Common myeloid progenitor, CD34-positive (primary cell): ENCODE results near the gene RHOC.

ENCODE experiments used
- CTCF ChIA-PET: fragments of 350-600 bp; sonication (Branson Sonifier 250); formaldehyde crosslinking; loops from one replicate; lab custom pipeline; 2021; ENCODE audit warnings: antibody characterized with exemption; lab: Charles Lee
- POLR2A ChIA-PET: fragments of 350-600 bp; sonication (Branson Sonifier 250); formaldehyde crosslinking; loops from one replicate; lab custom pipeline; 2021; ENCODE audit warnings: antibody characterized with exemption; lab: Charles Lee
- DNase-seq, 3 donors: peaks; one replicate each; pipeline versions ENCODE4 v3.0.0 to v3.0.0-alpha.2; 2013
- H3K27ac ChIP-seq, 2 experiments: 1 replicate in 1 of 2; 2 replicates in 1 of 2; pipeline ENCODE4 v1.7.0; 2013; ENCODE audit warnings: inconsistent platforms in 2 of 2, low read length in 2 of 2, mild to moderate bottlenecking in 2 of 2, low read depth in 1 of 2, moderate library complexity in 1 of 2; ENCODE audit not compliant: severe bottlenecking in 2 of 2, insufficient read depth in 1 of 2, poor library complexity in 1 of 2
- H3K27me3 ChIP-seq, 5 experiments: replicated peaks in 2 of 5; 1 replicate in 3 of 5; 2 replicates in 2 of 5; pipeline versions ENCODE4 v1.6.1 to v1.7.0; 2013; ENCODE audit warnings: low read length in 4 of 5, mild to moderate bottlenecking in 2 of 5, moderate library complexity in 2 of 5, inconsistent platforms in 1 of 5; ENCODE audit not compliant: insufficient read depth in 5 of 5, control insufficient read depth in 4 of 5
- H3K36me3 ChIP-seq, 4 experiments: 1 replicate in 2 of 4; 2 replicates in 2 of 4; pipeline versions ENCODE4 v1.6.1 to v1.7.0; 2013; ENCODE audit warnings: low read length in 3 of 4, control low read depth in 1 of 4, mild to moderate bottlenecking in 1 of 4; ENCODE audit not compliant: control insufficient read depth in 4 of 4, insufficient read depth in 4 of 4
- H3K4me1 ChIP-seq, 4 experiments: 1 replicate in 3 of 4; 2 replicates in 1 of 4; pipeline versions ENCODE4 v1.6.1 to v1.7.1; 2013; ENCODE audit warnings: low read length in 3 of 4, mild to moderate bottlenecking in 3 of 4, control low read depth in 1 of 4, inconsistent platforms in 1 of 4, moderate library complexity in 1 of 4; ENCODE audit not compliant: control insufficient read depth in 4 of 4, insufficient read depth in 4 of 4; ENCODE audit errors: control extremely low read depth in 1 of 4
- H3K4me3 ChIP-seq, 7 experiments: 1 replicate in 4 of 7; 2 replicates in 3 of 7; pipeline versions ENCODE4 v1.5.1 to v1.7.0; 2013; ENCODE audit warnings: mild to moderate bottlenecking in 7 of 7, low read length in 6 of 7, moderate library complexity in 6 of 7, inconsistent platforms in 2 of 7, low read depth in 2 of 7, control low read depth in 1 of 7; ENCODE audit not compliant: insufficient read depth in 4 of 7, control insufficient read depth in 1 of 7; ENCODE audit errors: extremely low read depth in 1 of 7
- H3K9me3 ChIP-seq, 5 experiments: 1 replicate in 4 of 5; 2 replicates in 1 of 5; pipeline versions ENCODE4 v1.6.1 to v1.7.1; 2013; ENCODE audit warnings: low read length in 4 of 5, mild to moderate bottlenecking in 2 of 5, inconsistent platforms in 1 of 5, low read depth in 1 of 5, moderate library complexity in 1 of 5; ENCODE audit not compliant: control insufficient read depth in 4 of 5, insufficient read depth in 2 of 5; ENCODE audit errors: control extremely low read depth in 1 of 5
- WGBS: methylation state at CpG from one replicate; pipeline ENCODE4 v1.1.5; 2013; ENCODE audit not compliant: insufficient coverage; 5-methylcytosine and 5-hydroxymethylcytosine counted together

The RHOC gene

GRCh38 chr1:112703706-112704105 lies 3.2 kb downstream of the RHOC start:
- H3K4me1 ChIP-seq: peaks cover 12 to 70% (median 63%) of the 10 kb centered on the region in 4 experiments
- no peak overlapping the region for H3K4me3 ChIP-seq
- no peak for DNase-seq
- H3K27me3 ChIP-seq: peaks cover 0 to 4% (median 0%) of the 10 kb centered on the region in 5 experiments
- WGBS: 97% methylated on average over 7 of the region's 8 CpGs
- H3K36me3 ChIP-seq: peaks cover 0 to 24% (median 12%) of the 10 kb centered on the region in 4 experiments
- H3K27ac ChIP-seq: no peak overlapping the region
- ChIA-PET POLR2A (interaction anchor here (1.6 kb wide), 1 partner anchor 29 kb away, joined by 6 read pairs; the partner anchor contains the start of gene MOV10), CTCF (interaction anchor here (0.8 to 3.7 kb wide), 6 partner anchors 12 to 202 kb away, joined by 3 to 30 read pairs (median 4); partner anchors contain the start of genes MOV10 and PPM1J)
- H3K9me3 ChIP-seq: no peaks in the 10 kb centered on the region

GRCh38 chr1:112702420-112703261 lies 4.3 kb downstream of the RHOC start:
- DNase-seq: no peak
- H3K4me1 ChIP-seq: peaks cover 12 to 69% (median 63%) of the 10 kb centered on the region in 4 experiments
- no peak overlapping the region for H3K4me3 ChIP-seq
- WGBS: 87% methylated on average over 10 of the region's 12 CpGs
- H3K9me3 ChIP-seq: no peaks in the 10 kb centered on the region
- CTCF ChIA-PET: interaction anchor here (1.0 to 3.7 kb wide), 2 partner anchors 13 to 88 kb away, joined by 3 to 30 read pairs; partner anchors contain the start of gene PPM1J
- H3K27ac ChIP-seq: peak overlapping the region in 1 of 2 experiments; percentile 29
- H3K36me3 ChIP-seq: peaks cover 0 to 35% (median 20%) of the 10 kb centered on the region in 4 experiments
- H3K27me3 ChIP-seq: peaks cover 0 to 2% (median 0%) of the 10 kb centered on the region in 5 experiments
- POLR2A ChIA-PET: interaction anchor here (1.1 kb wide), 1 partner anchor 28 kb away, joined by 4 read pairs; the partner anchor contains the start of gene MOV10

- ChIA-PET POLR2A (interaction anchor here (1.1 kb wide), 1 partner anchor 27 kb away, joined by 4 read pairs; the partner anchor contains the start of gene MOV10), CTCF (interaction anchor here (3.7 kb wide), 1 partner anchor 14 kb away, joined by 30 read pairs; the partner anchor contains the start of gene PPM1J)
- WGBS: 100% methylated on average over 2 of the region's 3 CpGs
- DNase-seq: no peak
- no peaks in the 10 kb centered on the region for H3K9me3 ChIP-seq
- H3K4me3 ChIP-seq: no peak overlapping the region
- H3K36me3 ChIP-seq: peaks cover 0 to 36% (median 21%) of the 10 kb centered on the region in 4 experiments
- no peaks in the 10 kb centered on the region for H3K27me3 ChIP-seq
- H3K4me1 ChIP-seq: peaks cover 12 to 65% (median 58%) of the 10 kb centered on the region in 4 experiments
- peak overlapping the region in 1 of 2 experiments; percentile 88 for H3K27ac ChIP-seq
Measured at GRCh38 chr1:112702067-112702395, 4.9 kb downstream of the RHOC start.

GRCh38 chr1:112701227-112702066 lies 5.5 kb downstream of the RHOC start:
- 85% methylated on average over 17 of the region's 17 CpGs for WGBS
- H3K36me3 ChIP-seq: peaks cover 0 to 41% (median 27%) of the 10 kb centered on the region in 4 experiments
- ChIA-PET POLR2A (interaction anchor here (1.1 kb wide), 1 partner anchor 27 kb away, joined by 4 read pairs; the partner anchor contains the start of gene MOV10), CTCF (interaction anchor here (0.6 to 3.0 kb wide), 4 partner anchors 14 to 200 kb away, joined by 3 to 28 read pairs (median 12); partner anchors contain the start of genes MOV10 and PPM1J)
- H3K4me3 ChIP-seq: peak overlapping the region in 2 of 7 experiments; percentile 40 to 45
- H3K9me3 ChIP-seq: no peaks in the 10 kb centered on the region
- DNase-seq: no peak
- peaks cover 12 to 63% (median 55%) of the 10 kb centered on the region in 4 experiments for H3K4me1 ChIP-seq
- no peaks in the 10 kb centered on the region for H3K27me3 ChIP-seq
- H3K27ac ChIP-seq: peak overlapping the region; percentile 61 to 88

- ChIA-PET CTCF (interaction anchor here (1.0 to 3.0 kb wide), 6 partner anchors 10 to 51 kb away, joined by 3 to 28 read pairs (median 10); partner anchors contain the start of genes MOV10 and PPM1J), POLR2A (interaction anchor here (1.2 kb wide), 1 partner anchor 26 kb away, joined by 4 read pairs; the partner anchor contains the start of gene MOV10)
- Histone ChIP-seq H3K27ac (peak overlapping the region; percentile 61 to 88), H3K9me3 (no peaks in the 10 kb centered on the region), H3K36me3 (peaks cover 0 to 47% (median 33%) of the 10 kb centered on the region in 4 experiments), H3K4me1 (peaks cover 11 to 55% (median 46%) of the 10 kb centered on the region in 4 experiments), H3K4me3 (peak overlapping the region in 5 of 7 experiments; percentile 13 to 53 (median 36)), H3K27me3 (no peaks in the 10 kb centered on the region)
- 22% methylated on average over 6 of the region's 7 CpGs for WGBS
- peak; percentile 92 to 96 (median 96) for DNase-seq
Measured at GRCh38 chr1:112700290-112701226, 6.4 kb downstream of the RHOC start.
